Heart left ventricle (tissue), 16 donors: ENCODE measurements around the gene TRIM71. TPM values are rescaled to one million over a fixed set of nuclear protein-coding genes. Genes with fewer than 3 reads are reported as not detected.

ENCODE experiments used
- ATAC-seq, 4 donors: fragments of 200-7000 bp; cut with Tn5 transposase; one replicate each; pipeline ENCODE4 v1.9.1; 2020 to 2022; ENCODE audit warnings: moderate library complexity in 4 of 4, mild to moderate bottlenecking in 3 of 4, moderate number of reproducible peaks in 1 of 4
- DNase-seq, 5 donors: peaks; one replicate each; pipeline ENCODE4 v3.0.0-alpha.2; 2020
- H3K27ac ChIP-seq, 12 donors: fragments of 200-600 bp; sonication (generic) in 4 of 12; one replicate each; pipeline versions ENCODE4 v1.5.0 to v1.8.0; 2016 to 2022; ENCODE audit warnings: mild to moderate bottlenecking in 2 of 12
- H3K27me3 ChIP-seq, 9 donors: fragments of 200-600 bp; sonication (generic) in 2 of 9; one replicate each; pipeline versions ENCODE4 v1.5.1 to v1.8.0; 2016 to 2022; ENCODE audit warnings: mild to moderate bottlenecking in 3 of 9
- H3K36me3 ChIP-seq, 9 donors: fragments of 200-600 bp; sonication (generic) in 2 of 9; one replicate each; pipeline versions ENCODE4 v1.5.0 to v1.8.0; 2018 to 2022; ENCODE audit warnings: mild to moderate bottlenecking in 2 of 9
- H3K4me1 ChIP-seq, 12 donors: fragments of 200-600 bp; sonication (generic) in 4 of 12; one replicate each; pipeline versions ENCODE4 v1.5.0 to v1.8.0; 2016 to 2022; ENCODE audit warnings: mild to moderate bottlenecking in 3 of 12
- H3K4me3 ChIP-seq, 12 donors: fragments of 200-600 bp; sonication (generic) in 4 of 12; one replicate each; pipeline versions ENCODE4 v1.5.0 to v1.8.0; 2017 to 2022; ENCODE audit warnings: mild to moderate bottlenecking in 9 of 12, moderate library complexity in 4 of 12
- H3K9me3 ChIP-seq, 12 donors: fragments of 200-600 bp; sonication (generic) in 4 of 12; one replicate each; pipeline versions ENCODE4 v1.5.0 to v1.8.0; 2016 to 2022; ENCODE audit warnings: mild to moderate bottlenecking in 1 of 12
- POLR2A ChIP-seq, 2 donors: fragments of 450-650 bp; IDR thresholded peaks; one replicate each; pipeline ENCODE4 v1.6.1; 2017; ENCODE audit warnings: antibody characterized with exemption in 2 of 2, mild to moderate bottlenecking in 2 of 2, moderate library complexity in 2 of 2
- WGBS, 4 donors: extraction: QIAGEN DNeasy Blood & Tissue Kit in 2 of 4; methylation state at CpG; one replicate each; pipeline versions ENCODE4 v1.1.5 to v1.1.7; 2013 to 2018; 5-methylcytosine and 5-hydroxymethylcytosine counted together
- intact Hi-C, 10 donors: fragments of 100-400 bp; cut with DNase I; formaldehyde crosslinking; loops; one replicate each; pipeline versions ENCODE4 v1.11.1 to v1.14.2; 2022
- long read RNA-seq, 3 donors: library from polyadenylated mRNA; unstranded; transcript quantifications; one replicate each; pipeline ENCODE4 v2.0.0, GENCODE V29; 2020 to 2021
- polyA plus RNA-seq, 2 donors: library from polyadenylated mRNA; stranded (reverse); fragments of 200-250 nt; gene quantifications; one replicate each; pipeline ENCODE4 v1.2.3, GENCODE V29; 2013
- total RNA-seq, 9 donors: library from RNA; depleted of rRNA in 2 of 9; stranded (reverse); fragments of >200 nt in 2 of 9; fragmentation: NEBNext Ultra II Directional in 3 of 9; extraction: Animal tissue kit (Norgen Biotek cat#: 25700) in 3 of 9; gene quantifications; one replicate each; pipeline versions ENCODE4 v1.1.0 to v1.2.4, GENCODE V29; 2016 to 2023
- TF ChIP-seq, protein P1 (sequence below), 12 donors: fragments of 200-600 bp; sonication (generic) in 4 of 12; IDR thresholded peaks; one replicate each; pipeline versions ENCODE4 v1.5.0 to v1.8.0; 2018 to 2022; ENCODE audit warnings: antibody characterized with exemption in 12 of 12, mild to moderate bottlenecking in 5 of 12
- donor health status: ischemic (EF 13 %, LVEDD 7.1; RV severe dilation, severe dysfunction).
- donor health status: healthy with polysubstance abuse.
- donor health status: DM: no; HTN: yes; CAD: no.
- donor health status: DM: no; HTN: no; CAD: no.
- donor health status: ischemic (EF 25% LVEDD 6.9; RV normal size, moderate dysfunction).
- donor health status: ischemic (EF 25% LVEDD 5.7; RV mildly dilated, moderate dysfunction).
- donor health status: healthy.
- donor health status: DM: yes; HTN: yes; CAD: no.
- donor health status: ischemic (EF 35%, LVEDD 5.7; RV mildly dilated, moderate dysfunction).
- donor health status: nonischemic (EF 11% LVEDD 7.7; RV severe dilation, severe dysfunction).
- donor health status: DM: yes; HTN: yes; CAD: no.
- donor health status: PGD.
- donor health status: ischemic (EF 29% LVEDD 5.4; RV normal size, mild dysfunction).
- donor health status: nonischemic (EF 23%, LVEDD 6.1; RV moderate dilation, normal function).

TRIM71 gene
- total RNA-seq (under 1 TPM in 2 of 9 donors, not detected in 7; 0.05 TPM), polyA plus RNA-seq (not detected)
- long read RNA-seq, donor 1: 0 reads
- long read RNA-seq, donor 2: 0 reads
- long read RNA-seq, donor 3: 0 reads

- H3K27me3 ChIP-seq: peaks cover 33 to 71% (median 50%) of the 10 kb centered on the region in 9 donors
- no peak for ATAC-seq
Measured at GRCh38 chr3:32817558-32818228, at the start of gene TRIM71. Gene TRIM71, plus strand, starts transcription at chr3:32817997. Its CDS starts 84 bp downstream, at chr3:32818081.

DNA sequence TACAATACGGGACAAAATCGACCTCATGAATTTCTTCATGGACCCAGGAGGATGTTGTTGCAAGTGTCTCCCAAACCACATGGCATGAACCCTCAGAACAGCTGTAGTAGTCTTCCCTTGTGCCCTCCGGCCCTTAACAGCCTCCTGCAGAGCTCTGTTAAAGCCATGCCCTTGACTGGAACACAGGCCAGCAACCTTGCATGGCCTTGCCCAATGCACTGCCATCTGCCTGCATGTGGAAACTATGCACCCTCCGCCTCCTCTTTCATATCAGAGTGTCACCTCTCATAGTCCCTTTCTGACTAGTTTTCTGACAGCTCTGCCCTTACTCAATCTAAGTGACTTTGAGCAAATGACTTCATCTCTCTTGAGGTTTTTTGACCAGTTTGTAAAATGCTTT lies 39.4 kb upstream of the TRIM71 start:
- intact Hi-C loops: no loop called here
- Histone ChIP-seq H3K36me3 (peaks cover 0 to 25% (median 16%) of the 10 kb centered on the region in 9 donors), H3K27me3 (no peaks in the 10 kb centered on the region), H3K9me3 (no peaks in the 10 kb centered on the region), H3K4me1 (peaks cover 0 to 16% (median 3%) of the 10 kb centered on the region in 12 donors), H3K27ac (no peak overlapping the region), H3K4me3 (no peak overlapping the region)
- 90 to 96% (median 93%) methylated on average over 4 of the region's 4 CpGs for WGBS, 4 donors
- ATAC-seq: no peak
- TF ChIP-seq, protein P1, sequence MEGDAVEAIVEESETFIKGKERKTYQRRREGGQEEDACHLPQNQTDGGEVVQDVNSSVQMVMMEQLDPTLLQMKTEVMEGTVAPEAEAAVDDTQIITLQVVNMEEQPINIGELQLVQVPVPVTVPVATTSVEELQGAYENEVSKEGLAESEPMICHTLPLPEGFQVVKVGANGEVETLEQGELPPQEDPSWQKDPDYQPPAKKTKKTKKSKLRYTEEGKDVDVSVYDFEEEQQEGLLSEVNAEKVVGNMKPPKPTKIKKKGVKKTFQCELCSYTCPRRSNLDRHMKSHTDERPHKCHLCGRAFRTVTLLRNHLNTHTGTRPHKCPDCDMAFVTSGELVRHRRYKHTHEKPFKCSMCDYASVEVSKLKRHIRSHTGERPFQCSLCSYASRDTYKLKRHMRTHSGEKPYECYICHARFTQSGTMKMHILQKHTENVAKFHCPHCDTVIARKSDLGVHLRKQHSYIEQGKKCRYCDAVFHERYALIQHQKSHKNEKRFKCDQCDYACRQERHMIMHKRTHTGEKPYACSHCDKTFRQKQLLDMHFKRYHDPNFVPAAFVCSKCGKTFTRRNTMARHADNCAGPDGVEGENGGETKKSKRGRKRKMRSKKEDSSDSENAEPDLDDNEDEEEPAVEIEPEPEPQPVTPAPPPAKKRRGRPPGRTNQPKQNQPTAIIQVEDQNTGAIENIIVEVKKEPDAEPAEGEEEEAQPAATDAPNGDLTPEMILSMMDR (IDR thresholded peaks at IDR 0.05): no peak
- no peak for TF ChIP-seq POLR2A (IDR thresholded peaks at IDR 0.05)
- DNase-seq: no peak

More at GRCh38 chr3:32817558-32818228, at the start of gene TRIM71:
- no peak within 1 kb of the TSS for H3K27ac ChIP-seq
- DNase-seq: no peak
- H3K4me3 ChIP-seq: peak within 1 kb of the TSS; percentile 10 to 63 (median 46)
- intact Hi-C loops: no loop called here
- no peaks in the 10 kb centered on the region for H3K36me3 ChIP-seq
- H3K4me1 ChIP-seq: peaks cover 0 to 35% (median 7%) of the 10 kb centered on the region in 12 donors
- TF ChIP-seq POLR2A (IDR thresholded peaks at IDR 0.05): no peak
- TF ChIP-seq, protein P1 (IDR thresholded peaks at IDR 0.05): no peak
- WGBS, 4 donors: 1 to 2% (median 1%) methylated on average over 40 to 59 of the region's 59 CpGs
- H3K9me3 ChIP-seq: no peaks in the 10 kb centered on the region

- ATAC-seq: no peak
- WGBS, 4 donors: 91 to 94% (median 92%) methylated on average over 10 of the region's 10 CpGs
Measured at GRCh38 chr3:32780071-32780734, 37.6 kb upstream of the TRIM71 start.

More at GRCh38 chr3:32780071-32780734, 37.6 kb upstream of the TRIM71 start:
- intact Hi-C loops: loop anchor here in 2 of 10 donors (5.0 to 10.0 kb wide), 3 partner anchors 43 to 268 kb away; no protein-coding TSS in a partner anchor
- H3K27me3 ChIP-seq: no peaks in the 10 kb centered on the region
- no peaks in the 10 kb centered on the region for H3K9me3 ChIP-seq
- H3K4me1 ChIP-seq: peaks cover 0 to 16% (median 3%) of the 10 kb centered on the region in 12 donors
- TF ChIP-seq, protein P1 (IDR thresholded peaks at IDR 0.05): no peak
- no peak for TF ChIP-seq POLR2A (IDR thresholded peaks at IDR 0.05)
- no peak for DNase-seq
- peak overlapping the region in 8 of 12 donors; percentile 50 to 70 (median 60) for H3K4me3 ChIP-seq
- no peak overlapping the region for H3K27ac ChIP-seq
- H3K36me3 ChIP-seq: peaks cover 0 to 7% (median 0%) of the 10 kb centered on the region in 9 donors
